H9 (cell line): ENCODE data around the gene SPTBN4. TPM values are rescaled to one million over a fixed set of nuclear protein-coding genes. Genes with fewer than 3 reads are reported as not detected.

ENCODE experiments used
- DNase-seq: peaks from one replicate; pipeline ENCODE4 v3.0.0-alpha.2; 2017
- H2AFZ ChIP-seq: one replicate; pipeline ENCODE4 v1.6.1; 2013; ENCODE audit warnings: mild to moderate bottlenecking, low read length, control low read depth, moderate library complexity
- H2AK5ac ChIP-seq: 2 replicates; pipeline ENCODE4 v1.6.1; 2013; ENCODE audit warnings: low read length, control low read depth, mixed read lengths; ENCODE audit not compliant: insufficient read length
- H2BK120ac ChIP-seq: one replicate; pipeline ENCODE4 v1.6.1; 2013; ENCODE audit warnings: low read depth, mild to moderate bottlenecking, low read length, control low read depth, inconsistent platforms; ENCODE audit not compliant: poor library complexity, severe bottlenecking
- H2BK12ac ChIP-seq: 2 replicates; pipeline ENCODE4 v1.6.1; 2013; ENCODE audit warnings: low read length, control low read depth, mixed read lengths, low read depth; ENCODE audit not compliant: insufficient read length
- H2BK15ac ChIP-seq: 2 replicates; pipeline ENCODE4 v1.6.1; 2013; ENCODE audit warnings: low read depth, low read length, control low read depth
- H2BK20ac ChIP-seq: one replicate; pipeline ENCODE4 v1.6.1; 2013; ENCODE audit warnings: low read depth, mild to moderate bottlenecking, low read length, control low read depth, inconsistent platforms; ENCODE audit not compliant: poor library complexity, severe bottlenecking
- H2BK5ac ChIP-seq: 2 replicates; pipeline ENCODE4 v1.6.1; 2013; ENCODE audit warnings: low read length, control low read depth, mixed read lengths; ENCODE audit not compliant: insufficient read length
- H3K14ac ChIP-seq: 2 replicates; pipeline ENCODE4 v1.6.1; 2013; ENCODE audit warnings: low read length, control low read depth; ENCODE audit not compliant: insufficient read depth
- H3K18ac ChIP-seq: 2 replicates; pipeline ENCODE4 v1.6.1; 2013; ENCODE audit warnings: low read depth, mild to moderate bottlenecking, mixed read lengths, low read length, control low read depth; ENCODE audit not compliant: insufficient read length
- H3K23ac ChIP-seq: 2 replicates; pipeline ENCODE4 v1.6.1; 2013; ENCODE audit warnings: low read length, control low read depth, mixed read lengths, low read depth; ENCODE audit not compliant: insufficient read length
- H3K23me2 ChIP-seq: 2 replicates; pipeline ENCODE4 v1.6.1; 2013; ENCODE audit warnings: low read depth, mild to moderate bottlenecking, mixed read lengths, low read length, control low read depth; ENCODE audit not compliant: insufficient read length, poor library complexity, severe bottlenecking
- H3K27ac ChIP-seq: 2 replicates; pipeline ENCODE4 v1.5.1; 2013; ENCODE audit warnings: low read length, control low read depth, mixed read lengths, low read depth; ENCODE audit not compliant: insufficient read length
- H3K27me3 ChIP-seq: 2 replicates; pipeline ENCODE4 v1.6.1; 2013; ENCODE audit warnings: low read length, control low read depth, inconsistent platforms; ENCODE audit not compliant: insufficient read depth
- H3K4ac ChIP-seq: 2 replicates; pipeline ENCODE4 v1.6.1; 2013; ENCODE audit warnings: low read depth, mild to moderate bottlenecking, control low read depth, inconsistent platforms, low read length, moderate library complexity
- H3K4me1 ChIP-seq: 2 replicates; pipeline ENCODE4 v1.6.1; 2013; ENCODE audit warnings: low read length, control low read depth, inconsistent platforms; ENCODE audit not compliant: insufficient read depth
- H3K4me2 ChIP-seq: 2 replicates; pipeline ENCODE4 v1.6.1; 2013; ENCODE audit warnings: low read length, control low read depth, mixed read lengths; ENCODE audit not compliant: insufficient read length, insufficient read depth
- H3K56ac ChIP-seq: 2 replicates; pipeline ENCODE4 v1.6.1; 2013; ENCODE audit warnings: low read depth, mild to moderate bottlenecking, mixed read lengths, low read length, control low read depth; ENCODE audit not compliant: insufficient read length
- H3K79me1 ChIP-seq: 2 replicates; pipeline ENCODE4 v1.6.1; 2013; ENCODE audit warnings: low read depth, mild to moderate bottlenecking, moderate library complexity, low read length, control low read depth, inconsistent platforms; ENCODE audit not compliant: insufficient read depth, poor library complexity, severe bottlenecking
- H3K79me2 ChIP-seq: 2 replicates; pipeline ENCODE4 v1.6.1; 2013; ENCODE audit warnings: low read length, control low read depth, inconsistent platforms; ENCODE audit not compliant: insufficient read depth
- H3K9ac ChIP-seq: 2 replicates; pipeline ENCODE4 v1.6.1; 2013; ENCODE audit warnings: low read length, control low read depth, mixed read lengths; ENCODE audit not compliant: insufficient read length; ENCODE audit errors: extremely low read depth
- H3K9me3 ChIP-seq: one replicate; pipeline ENCODE4 v1.6.1; 2013; ENCODE audit warnings: low read depth, low read length, inconsistent platforms; ENCODE audit not compliant: control insufficient read depth
- H3T11ph ChIP-seq: one replicate; pipeline ENCODE4 v1.6.1; 2013; ENCODE audit warnings: mild to moderate bottlenecking, low read length, control low read depth, inconsistent platforms
- H4K20me1 ChIP-seq: one replicate; pipeline ENCODE4 v1.6.1; 2013; ENCODE audit not compliant: control insufficient read depth, insufficient read length, insufficient read depth
- H4K5ac ChIP-seq: 2 replicates; pipeline ENCODE4 v1.6.1; 2013; ENCODE audit warnings: low read depth, mild to moderate bottlenecking, mixed read lengths, low read length, control low read depth; ENCODE audit not compliant: insufficient read length
- H4K8ac ChIP-seq: replicated peaks from 2 replicates; pipeline ENCODE4 v1.6.1; 2013; ENCODE audit warnings: low read length, control low read depth, mixed read lengths, low read depth; ENCODE audit not compliant: insufficient read length
- H4K91ac ChIP-seq: 2 replicates; pipeline ENCODE4 v1.6.1; 2013; ENCODE audit warnings: low read depth, mild to moderate bottlenecking, moderate library complexity, mixed read lengths, low read length, control low read depth; ENCODE audit not compliant: insufficient read length
- H3K27ac Mint-ChIP-seq, 3 experiments: 2 replicates in 2 of 3; 3 replicates in 1 of 3; pipeline ENCODE4 v1.8.0; 2020 to 2021; ENCODE audit warnings: mixed read lengths in 3 of 3, mild to moderate bottlenecking in 1 of 3, moderate library complexity in 1 of 3
- H3K27me3 Mint-ChIP-seq: 2 replicates; pipeline ENCODE4 v1.8.0; 2021; ENCODE audit warnings: low read depth, mild to moderate bottlenecking, moderate library complexity, mixed read lengths
- H3K36me3 Mint-ChIP-seq, 3 experiments: 2 replicates in 2 of 3; 3 replicates in 1 of 3; pipeline ENCODE4 v1.8.0; 2020 to 2021; ENCODE audit warnings: low read depth in 3 of 3, mixed read lengths in 3 of 3; ENCODE audit not compliant: insufficient read depth in 1 of 3
- H3K4me1 Mint-ChIP-seq, 2 experiments: 2 replicates each; pipeline ENCODE4 v1.8.0; 2020; ENCODE audit warnings: mixed read lengths in 2 of 2
- H3K4me3 Mint-ChIP-seq, 2 experiments: 2 replicates in 1 of 2; 3 replicates in 1 of 2; pipeline ENCODE4 v1.8.0; 2020 to 2021; ENCODE audit warnings: mild to moderate bottlenecking in 2 of 2, mixed read lengths in 2 of 2, moderate library complexity in 1 of 2
- H3K9me3 Mint-ChIP-seq, 2 experiments: 2 replicates in 1 of 2; 3 replicates in 1 of 2; pipeline ENCODE4 v1.8.0; 2020; ENCODE audit warnings: mild to moderate bottlenecking in 2 of 2, mixed read lengths in 2 of 2, moderate library complexity in 1 of 2
- CTCF ChIP-seq: fragments of 200-600 bp; sonication (generic); conservative IDR thresholded peaks from 3 replicates; pipeline ENCODE4 v1.8.0; 2021; ENCODE audit warnings: antibody characterized with exemption, mild to moderate bottlenecking
- WGBS: extraction: QIAGEN DNeasy Blood & Tissue Kit; methylation state at CpG from one replicate; pipeline ENCODE4 v1.1.7; 2013; ENCODE audit warnings: missing lambda C conversion rate, low lambda C conversion rate, mixed read lengths; ENCODE audit not compliant: insufficient read length; ENCODE audit errors: extremely low coverage; 5-methylcytosine and 5-hydroxymethylcytosine counted together
- total RNA-seq: library from RNA; stranded (reverse); gene quantifications from 2 replicates; pipeline ENCODE4 v1.2.1, GENCODE V29; 2021

SPTBN4 gene
- total RNA-seq, 1 experiment from 2014 or later: 2.9 TPM

GRCh38 chr19:40600570-40601133, 133.9 kb downstream of the SPTBN4 start:
- peaks cover 0 to 3% (median 0%) of the 10 kb centered on the region in 3 experiments; a peak in 2 of 7 replicates for H3K36me3 Mint-ChIP-seq
- no peaks in the 10 kb centered on the region for H3K79me2 ChIP-seq
- no CpG with 5 or more reads among the region's 13 CpGs for WGBS
- H2BK120ac ChIP-seq: no peak overlapping the region
- H2BK20ac ChIP-seq: no peak overlapping the region
- no peak overlapping the region; a peak in 1 of 7 replicates for H3K27ac Mint-ChIP-seq
- H3K23ac ChIP-seq: no peak overlapping the region
- H3K9me3 ChIP-seq: no peaks in the 10 kb centered on the region
- peak overlapping the region; percentile 56 to 74 for H3K4me3 Mint-ChIP-seq
- peaks cover 10% of the 10 kb centered on the region; the same call in 1 of the 2 replicates for H3K27me3 ChIP-seq
- H4K8ac ChIP-seq: no peak overlapping the region
- no peak overlapping the region for H4K5ac ChIP-seq
- no peak overlapping the region for H3T11ph ChIP-seq
- peaks cover 19% of the 10 kb centered on the region for H3K23me2 ChIP-seq
- peak overlapping the region; percentile 6 for H3K4me2 ChIP-seq
- H3K9ac ChIP-seq: no peak overlapping the region
- H2AK5ac ChIP-seq: no peak overlapping the region
- H2BK5ac ChIP-seq: no peak overlapping the region
- no peak overlapping the region for H3K14ac ChIP-seq
- H3K27me3 Mint-ChIP-seq: peaks cover 62% of the 10 kb centered on the region
- no peak overlapping the region for H3K56ac ChIP-seq
- no peak overlapping the region for H2BK12ac ChIP-seq
- H3K79me1 ChIP-seq: no peaks in the 10 kb centered on the region
- no peak overlapping the region for H3K18ac ChIP-seq
- no peak overlapping the region for H3K27ac ChIP-seq
- H2BK15ac ChIP-seq: no peak overlapping the region
- TF ChIP-seq CTCF: no peak
- H3K4me1 ChIP-seq: peaks cover 4% of the 10 kb centered on the region
- no peaks in the 10 kb centered on the region; a peak in 1 of 5 replicates for H3K9me3 Mint-ChIP-seq
- peaks cover 33 to 53% of the 10 kb centered on the region in 2 experiments for H3K4me1 Mint-ChIP-seq
- DNase-seq: peak; percentile 33
- H4K20me1 ChIP-seq: no peaks in the 10 kb centered on the region
- no peak overlapping the region for H4K91ac ChIP-seq
- no peak overlapping the region for H3K4ac ChIP-seq
- no peak overlapping the region for H2AFZ ChIP-seq
